HG03460 (cell line): Measurements from ENCODE around the gene PACS2.
"Not testable (repeated sequence)": the region's sequence is repeated elsewhere in the genome, so short reads cannot be mapped to it uniquely, and the experiment has no call there.

Experiments
- ATAC-seq: cut with Tn5 transposase; IDR thresholded peaks from one replicate; pipeline ENCODE4 v1.9.1; 2021; ENCODE audit not compliant: unreplicated experiment

The PACS2 gene

GRCh38 chr14:105330491-105330895 lies 15.9 kb downstream of the PACS2 start:
- no peak for ATAC-seq

- no peak for ATAC-seq
Observed at GRCh38 chr14:105331575-105332349, 17.2 kb downstream of the PACS2 start.

- ATAC-seq = no peak
Observed at GRCh38 chr14:105332350-105332874, 17.9 kb downstream of the PACS2 start.

GRCh38 chr14:105333020-105333490 lies 18.5 kb downstream of the PACS2 start:
- no peak for ATAC-seq

- no peak for ATAC-seq
Observed at GRCh38 chr14:105333613-105334364, 19.2 kb downstream of the PACS2 start.

- ATAC-seq = no peak
Observed at GRCh38 chr14:105334383-105335230, 20.1 kb downstream of the PACS2 start.

GRCh38 chr14:105335231-105335542 lies 20.6 kb downstream of the PACS2 start:
- ATAC-seq = not testable (repeated sequence)

GRCh38 chr14:105335735-105336476 lies 21.4 kb downstream of the PACS2 start:
- no peak for ATAC-seq

GRCh38 chr14:105336477-105337287 lies 22.1 kb downstream of the PACS2 start:
- no peak for ATAC-seq

- no peak for ATAC-seq
Observed at GRCh38 chr14:105337433-105337832, 22.9 kb downstream of the PACS2 start.

- ATAC-seq = no peak
Observed at GRCh38 chr14:105337966-105338741, 23.6 kb downstream of the PACS2 start.

- ATAC-seq = no peak
Observed at GRCh38 chr14:105340821-105341733, 26.5 kb downstream of the PACS2 start.

GRCh38 chr14:105343194-105343593 lies 28.6 kb downstream of the PACS2 start:
- no peak for ATAC-seq

- no peak for ATAC-seq
Observed at GRCh38 chr14:105346200-105346533, 31.6 kb downstream of the PACS2 start.

GRCh38 chr14:105346876-105347586 lies 32.5 kb downstream of the PACS2 start:
- no peak for ATAC-seq

- no peak for ATAC-seq
Observed at GRCh38 chr14:105347587-105347968, 33.0 kb downstream of the PACS2 start.

- no peak for ATAC-seq
Observed at GRCh38 chr14:105348169-105348944, 33.8 kb downstream of the PACS2 start.
